ENCODE measurements around the gene RSPO4. TPM values are rescaled to one million over a fixed set of nuclear protein-coding genes. Genes with fewer than 3 reads are reported as not detected.
A peak's percentile ranks its signal among the peaks of the same experiment; 100 is the strongest.

The RSPO4 gene
- total and polyA plus RNA-seq, 2 of the 13 experiments (the other 11 are each of a cell fraction or from before 2014, with no cell fraction given) = not detected

- TF ChIP-seq ZFP36L1 (CRISPR knock-in tag; IDR thresholded peaks at IDR 0.05) = no peak
- no peak for TF ChIP-seq YEATS4 (CRISPR knock-in tag; IDR thresholded peaks at IDR 0.05; ENCODE audit: borderline replicate concordance)
- TF ChIP-seq SP5 (CRISPR knock-in tag; IDR thresholded peaks at IDR 0.05; ENCODE audit: borderline replicate concordance, low read depth) = no peak
- TF ChIP-seq ZNF326 (CRISPR knock-in tag; IDR thresholded peaks at IDR 0.05; ENCODE audit: borderline replicate concordance) = no peak
- TF ChIP-seq ZNF556 (CRISPR knock-in tag; IDR thresholded peaks at IDR 0.05; ENCODE audit: borderline replicate concordance) = no peak
- no peak for TF ChIP-seq SIN3B (IDR thresholded peaks at IDR 0.05; ENCODE audit: low read length)
- TF ChIP-seq CEBPG (CRISPR knock-in tag; IDR thresholded peaks at IDR 0.05) = no peak
- no peak for TF ChIP-seq NKX3-1 (CRISPR knock-in tag; IDR thresholded peaks at IDR 0.05)
- TF ChIP-seq FOXK1 (CRISPR knock-in tag; IDR thresholded peaks at IDR 0.05; ENCODE audit: borderline replicate concordance, low read depth) = no peak
- TF ChIP-seq ZNF224 (CRISPR knock-in tag; IDR thresholded peaks at IDR 0.05) = no peak
- no peak for TF ChIP-seq IRF2 (CRISPR knock-in tag; IDR thresholded peaks at IDR 0.05)
- no peak for TF ChIP-seq MEF2D (CRISPR knock-in tag; IDR thresholded peaks at IDR 0.05)
- TF ChIP-seq CENPX (CRISPR knock-in tag; IDR thresholded peaks at IDR 0.05) = no peak
- TF ChIP-seq MBNL3 (CRISPR knock-in tag; conservative IDR thresholded peaks at IDR 0.05) = no peak
Measured at GRCh38 chr20:942611-943010, 59.5 kb downstream of the RSPO4 start (continued).

GRCh38 chr20:940926-941325 is 61.2 kb downstream of the RSPO4 start:
- 2% methylated on average over 5 of the region's 5 CpGs for WGBS (ENCODE audit: low lambda C conversion rate)
- Histone ChIP-seq H3K27ac (ENCODE audit: extremely low read length, insufficient read depth, low read length) (no peak overlapping the region), H2AFZ (ENCODE audit: low read length) (no peak overlapping the region), H3K4me2 (ENCODE audit: low read depth, low read length) (no peak overlapping the region), H3K4me1 (ENCODE audit: insufficient read depth, low read length) (no peaks in the 10 kb centered on the region), H3K4me3 (replicated peaks in 1 of 3; ENCODE audit: insufficient read depth in 1 of 3, low read depth in 2 of 3, low read length in 3 of 3) (no peak overlapping the region), H3K9me3 (ENCODE audit: low read length) (no peaks in the 10 kb centered on the region), H3K36me3 (replicated peaks in 1 of 2; ENCODE audit: control insufficient read depth in 1 of 2, insufficient read depth in 2 of 2, low read length in 2 of 2) (no peaks in the 10 kb centered on the region), H3K9ac (ENCODE audit: insufficient read depth, low read depth, low read length) (no peak overlapping the region), H3K79me2 (ENCODE audit: insufficient read depth, low read length) (no peaks in the 10 kb centered on the region), H4K20me1 (ENCODE audit: insufficient read depth, low read length) (no peaks in the 10 kb centered on the region), H3K27me3 (ENCODE audit: control insufficient read depth in 1 of 2, insufficient read depth in 2 of 2, low read length in 2 of 2) (0 out of 5 replicates have a peak, but pooled peaks cover 0 to 6% of the 10 kb centered on the region in 2 experiments)
- POLR2A ChIA-PET = no interaction called here
- CTCF ChIA-PET (ENCODE audit: low intra/inter-chr PET ratio, low total read pairs) = interaction anchor here (0.9 kb wide), 1 partner anchor 126 kb away, joined by 3 read pairs; no protein-coding TSS in a partner anchor
- BruUV-seq (replicated peaks) = no TSS peak
- no peak for DNase-seq (ENCODE audit: low spot score)
- TF ChIP-seq FOXO4 (CRISPR knock-in tag; conservative IDR thresholded peaks at IDR 0.05) = no peak
- TF ChIP-seq ZNF768 (CRISPR knock-in tag; IDR thresholded peaks at IDR 0.05) = peak; percentile 71
- intact Hi-C loops (cut with micrococcal nuclease; ENCODE audit: unreplicated experiment) (no loop called here), in situ Hi-C loops (cut with HindIII; ENCODE audit: extremely low pct_ligation_motif_present, low pct_unique_long_range_greater_than_20kb) (no loop called here)
- no peak for ATAC-seq
- no peak for FAIRE-seq
